ENCODE results near the gene MVD. TPM values are rescaled to one million over a fixed set of nuclear protein-coding genes. Genes with fewer than 3 reads are reported as not detected.

The MVD gene
- total and polyA plus RNA-seq, 4 donors = 39.1 to 135 (median 119) TPM

GRCh38 chr16:88634994-88635670 is 27.8 kb downstream of the MVD start:
- H3K4me1 ChIP-seq (ENCODE audit: control insufficient read depth in 5 of 5, insufficient read depth in 5 of 5, low read length in 5 of 5) = peaks cover 0 to 11% (median 0%) of the 10 kb centered on the region in 5 donors
- no peak for TF ChIP-seq CTCF (IDR thresholded peaks at IDR 0.05; ENCODE audit: control extremely low read depth, extremely low read depth)
- peaks cover 0 to 42% (median 23%) of the 10 kb centered on the region in 3 donors for H3K27me3 ChIP-seq (ENCODE audit: control insufficient read depth in 3 of 3, insufficient read depth in 3 of 3, low read length in 2 of 3)
- no peak for ATAC-seq (ENCODE audit: insufficient read depth, low FRiP score)
- no peak for DNase-seq
- WGBS, 2 donors = 40 to 44% methylated on average over 28 of the region's 28 CpGs
- H3K4me3 ChIP-seq = no peak overlapping the region
- peak overlapping the region in 1 of 2 donors; percentile 42 for H3K27ac ChIP-seq (ENCODE audit: low read depth in 1 of 2, low read length in 1 of 2)
- no peak overlapping the region for H3K9ac ChIP-seq (ENCODE audit: insufficient read depth in 1 of 2, low read length in 2 of 2)
- H3K9me3 ChIP-seq (ENCODE audit: control insufficient read depth in 4 of 4, insufficient read depth in 3 of 4, low read length in 3 of 4) = no peaks in the 10 kb centered on the region
- peaks cover 0 to 24% (median under 1%) of the 10 kb centered on the region in 4 donors for H3K36me3 ChIP-seq (ENCODE audit: control insufficient read depth in 4 of 4, insufficient read depth in 4 of 4, low read length in 4 of 4)

GRCh38 chr16:88634141-88634993 is 28.5 kb downstream of the MVD start:
- H3K27me3 ChIP-seq (ENCODE audit: control insufficient read depth in 3 of 3, insufficient read depth in 3 of 3, low read length in 2 of 3) = peaks cover 0 to 34% (median 15%) of the 10 kb centered on the region in 3 donors
- H3K27ac ChIP-seq (ENCODE audit: low read depth in 1 of 2, low read length in 1 of 2) = peak overlapping the region in 1 of 2 donors; percentile 42
- 4 to 15% methylated on average over 63 to 82 of the region's 82 CpGs for WGBS, 2 donors
- peak; percentile 51 for ATAC-seq (ENCODE audit: insufficient read depth, low FRiP score)
- H3K9me3 ChIP-seq (ENCODE audit: control insufficient read depth in 4 of 4, insufficient read depth in 3 of 4, low read length in 3 of 4) = no peaks in the 10 kb centered on the region
- peaks cover 0 to 30% (median 5%) of the 10 kb centered on the region in 4 donors for H3K36me3 ChIP-seq (ENCODE audit: control insufficient read depth in 4 of 4, insufficient read depth in 4 of 4, low read length in 4 of 4)
- no peak overlapping the region for H3K4me3 ChIP-seq
- peaks cover 0 to 8% (median 0%) of the 10 kb centered on the region in 5 donors for H3K4me1 ChIP-seq (ENCODE audit: control insufficient read depth in 5 of 5, insufficient read depth in 5 of 5, low read length in 5 of 5)
- no peak overlapping the region for H3K9ac ChIP-seq (ENCODE audit: insufficient read depth in 1 of 2, low read length in 2 of 2)
- TF ChIP-seq CTCF (IDR thresholded peaks at IDR 0.05; ENCODE audit: control extremely low read depth, extremely low read depth) = no peak
- DNase-seq = no peak

- H3K9me3 ChIP-seq (ENCODE audit: control insufficient read depth in 4 of 4, insufficient read depth in 3 of 4, low read length in 3 of 4) = no peaks in the 10 kb centered on the region
- 44 to 51% methylated on average over 23 of the region's 23 CpGs for WGBS, 2 donors
- H3K4me1 ChIP-seq (ENCODE audit: control insufficient read depth in 5 of 5, insufficient read depth in 5 of 5, low read length in 5 of 5) = peaks cover 0 to 7% (median 0%) of the 10 kb centered on the region in 5 donors
- peaks cover 0 to 31% (median 5%) of the 10 kb centered on the region in 4 donors for H3K36me3 ChIP-seq (ENCODE audit: control insufficient read depth in 4 of 4, insufficient read depth in 4 of 4, low read length in 4 of 4)
- no peak overlapping the region for H3K27ac ChIP-seq (ENCODE audit: low read depth in 1 of 2, low read length in 1 of 2)
- no peak overlapping the region for H3K9ac ChIP-seq (ENCODE audit: insufficient read depth in 1 of 2, low read length in 2 of 2)
- H3K27me3 ChIP-seq (ENCODE audit: control insufficient read depth in 3 of 3, insufficient read depth in 3 of 3, low read length in 2 of 3) = peaks cover 0 to 28% (median 13%) of the 10 kb centered on the region in 3 donors
- DNase-seq (peak in 1 of 3 donors; percentile 21), ATAC-seq (ENCODE audit: insufficient read depth, low FRiP score) (peak; percentile 16)
- no peak overlapping the region for H3K4me3 ChIP-seq
- TF ChIP-seq CTCF (IDR thresholded peaks at IDR 0.05; ENCODE audit: control extremely low read depth, extremely low read depth) = no peak
These were observed 29.2 kb downstream of the MVD start for GRCh38 chr16:88633684-88634140.
